ENCODE measurements around the gene RHOJ. TPM values are rescaled to one million over a fixed set of nuclear protein-coding genes. Genes with fewer than 3 reads are reported as not detected.

RHOJ gene
- total and polyA plus RNA-seq, 10 of the 15 experiments (the other 5 are each of a cell fraction or from before 2014, with no cell fraction given): not detected

GRCh38 chr14:63248211-63248610, 44.0 kb downstream of the RHOJ start:
- Histone ChIP-seq H3K36me3 (ENCODE audit: control insufficient read depth in 2 of 2, insufficient read depth in 2 of 2, low read length in 1 of 2) (no peaks in the 10 kb centered on the region), H3K4me2 (ENCODE audit: control insufficient read depth, insufficient read depth) (no peak overlapping the region), H3K27me3 (replicated peaks in 1 of 2; ENCODE audit: control insufficient read depth in 2 of 2, insufficient read depth in 2 of 2, low read length in 1 of 2) (no peaks in the 10 kb centered on the region), H3K9me3 (replicated peaks; ENCODE audit: control insufficient read depth, insufficient read depth, low read length) (no peaks in the 10 kb centered on the region), H3K27ac (ENCODE audit: control insufficient read depth, insufficient read depth) (no peak overlapping the region), H3K4me3 (no peak overlapping the region), H3K4me1 (ENCODE audit: control insufficient read depth, insufficient read depth, low read length) (no peaks in the 10 kb centered on the region), H3K9ac (ENCODE audit: control insufficient read depth, insufficient read depth, low read length) (no peak overlapping the region), H4K20me1 (ENCODE audit: control insufficient read depth, insufficient read depth) (no peaks in the 10 kb centered on the region), H3K79me2 (ENCODE audit: control insufficient read depth, insufficient read depth, low read length) (no peaks in the 10 kb centered on the region), H2AFZ (ENCODE audit: control insufficient read depth, low read depth, low read length) (no peak overlapping the region)
- TF ChIP-seq, protein P1, sequence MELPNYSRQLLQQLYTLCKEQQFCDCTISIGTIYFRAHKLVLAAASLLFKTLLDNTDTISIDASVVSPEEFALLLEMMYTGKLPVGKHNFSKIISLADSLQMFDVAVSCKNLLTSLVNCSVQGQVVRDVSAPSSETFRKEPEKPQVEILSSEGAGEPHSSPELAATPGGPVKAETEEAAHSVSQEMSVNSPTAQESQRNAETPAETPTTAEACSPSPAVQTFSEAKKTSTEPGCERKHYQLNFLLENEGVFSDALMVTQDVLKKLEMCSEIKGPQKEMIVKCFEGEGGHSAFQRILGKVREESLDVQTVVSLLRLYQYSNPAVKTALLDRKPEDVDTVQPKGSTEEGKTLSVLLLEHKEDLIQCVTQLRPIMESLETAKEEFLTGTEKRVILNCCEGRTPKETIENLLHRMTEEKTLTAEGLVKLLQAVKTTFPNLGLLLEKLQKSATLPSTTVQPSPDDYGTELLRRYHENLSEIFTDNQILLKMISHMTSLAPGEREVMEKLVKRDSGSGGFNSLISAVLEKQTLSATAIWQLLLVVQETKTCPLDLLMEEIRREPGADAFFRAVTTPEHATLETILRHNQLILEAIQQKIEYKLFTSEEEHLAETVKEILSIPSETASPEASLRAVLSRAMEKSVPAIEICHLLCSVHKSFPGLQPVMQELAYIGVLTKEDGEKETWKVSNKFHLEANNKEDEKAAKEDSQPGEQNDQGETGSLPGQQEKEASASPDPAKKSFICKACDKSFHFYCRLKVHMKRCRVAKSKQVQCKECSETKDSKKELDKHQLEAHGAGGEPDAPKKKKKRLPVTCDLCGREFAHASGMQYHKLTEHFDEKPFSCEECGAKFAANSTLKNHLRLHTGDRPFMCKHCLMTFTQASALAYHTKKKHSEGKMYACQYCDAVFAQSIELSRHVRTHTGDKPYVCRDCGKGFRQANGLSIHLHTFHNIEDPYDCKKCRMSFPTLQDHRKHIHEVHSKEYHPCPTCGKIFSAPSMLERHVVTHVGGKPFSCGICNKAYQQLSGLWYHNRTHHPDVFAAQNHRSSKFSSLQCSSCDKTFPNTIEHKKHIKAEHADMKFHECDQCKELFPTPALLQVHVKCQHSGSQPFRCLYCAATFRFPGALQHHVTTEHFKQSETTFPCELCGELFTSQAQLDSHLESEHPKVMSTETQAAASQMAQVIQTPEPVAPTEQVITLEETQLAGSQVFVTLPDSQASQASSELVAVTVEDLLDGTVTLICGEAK (IDR thresholded peaks at IDR 0.05; ENCODE audit: borderline replicate concordance): no peak
- no TSS peak for BruUV-seq (replicated peaks)
- ChIA-PET POLR2A (no interaction called here), CTCF (interaction anchor here (0.9 kb wide), 1 partner anchor 29 kb away, joined by 3 read pairs; no protein-coding TSS in a partner anchor), SMC1A (ENCODE audit: uncharacterized antibody, unreplicated experiment) (no interaction called here), RAD21 (ENCODE audit: unreplicated experiment) (no interaction called here)
- no peak for FAIRE-seq
- no peak for DNase-seq (ENCODE audit: low read depth, low spot score)
- in situ Hi-C loops (cut with MboI) (no loop called here), intact Hi-C loops (cut with micrococcal nuclease; ENCODE audit: unreplicated experiment) (no loop called here)
- WGBS (ENCODE audit: insufficient coverage, insufficient replicate concordance, low lambda C conversion rate, missing lambda C conversion rate): 0% methylated on average over 1 of the region's 1 CpG
- ATAC-seq: no peak

GRCh38 chr14:63249092-63249491, 44.8 kb downstream of the RHOJ start:
- DNase-seq (ENCODE audit: low read depth, low spot score) (no peak), FAIRE-seq (no peak), ATAC-seq (no peak)
- Histone ChIP-seq H3K4me1 (ENCODE audit: control insufficient read depth, insufficient read depth, low read length) (no peaks in the 10 kb centered on the region), H3K36me3 (ENCODE audit: control insufficient read depth in 2 of 2, insufficient read depth in 2 of 2, low read length in 1 of 2) (no peaks in the 10 kb centered on the region), H3K9ac (ENCODE audit: control insufficient read depth, insufficient read depth, low read length) (no peak overlapping the region), H3K79me2 (ENCODE audit: control insufficient read depth, insufficient read depth, low read length) (no peaks in the 10 kb centered on the region), H4K20me1 (ENCODE audit: control insufficient read depth, insufficient read depth) (no peaks in the 10 kb centered on the region), H3K9me3 (replicated peaks; ENCODE audit: control insufficient read depth, insufficient read depth, low read length) (no peaks in the 10 kb centered on the region), H3K27ac (ENCODE audit: control insufficient read depth, insufficient read depth) (no peak overlapping the region), H2AFZ (ENCODE audit: control insufficient read depth, low read depth, low read length) (no peak overlapping the region), H3K4me3 (no peak overlapping the region), H3K4me2 (ENCODE audit: control insufficient read depth, insufficient read depth) (no peak overlapping the region), H3K27me3 (replicated peaks in 1 of 2; ENCODE audit: control insufficient read depth in 2 of 2, insufficient read depth in 2 of 2, low read length in 1 of 2) (no peaks in the 10 kb centered on the region)
- ChIA-PET SMC1A (ENCODE audit: uncharacterized antibody, unreplicated experiment) (interaction anchor here (1.5 kb wide), 1 partner anchor 12 kb away, joined by 4 read pairs; no protein-coding TSS in a partner anchor), CTCF (no interaction called here), RAD21 (ENCODE audit: unreplicated experiment) (no interaction called here), POLR2A (no interaction called here)
- in situ Hi-C loops (cut with MboI): no loop called here
- intact Hi-C loops (cut with micrococcal nuclease; ENCODE audit: unreplicated experiment): no loop called here
- WGBS (ENCODE audit: insufficient coverage, insufficient replicate concordance, low lambda C conversion rate, missing lambda C conversion rate): 10% methylated on average over 2 of the region's 2 CpGs
- BruUV-seq (replicated peaks): no TSS peak
- TF ChIP-seq TARDBP (IDR thresholded peaks at IDR 0.05; ENCODE audit: borderline replicate concordance): no peak
- no peak for TF ChIP-seq SP1 (IDR thresholded peaks at IDR 0.05; ENCODE audit: low read depth, low read length)
- TF ChIP-seq TCF3 (IDR thresholded peaks at IDR 0.05; ENCODE audit: borderline replicate concordance, insufficient read depth, low read depth, low read length): no peak
- TF ChIP-seq, protein P2, sequence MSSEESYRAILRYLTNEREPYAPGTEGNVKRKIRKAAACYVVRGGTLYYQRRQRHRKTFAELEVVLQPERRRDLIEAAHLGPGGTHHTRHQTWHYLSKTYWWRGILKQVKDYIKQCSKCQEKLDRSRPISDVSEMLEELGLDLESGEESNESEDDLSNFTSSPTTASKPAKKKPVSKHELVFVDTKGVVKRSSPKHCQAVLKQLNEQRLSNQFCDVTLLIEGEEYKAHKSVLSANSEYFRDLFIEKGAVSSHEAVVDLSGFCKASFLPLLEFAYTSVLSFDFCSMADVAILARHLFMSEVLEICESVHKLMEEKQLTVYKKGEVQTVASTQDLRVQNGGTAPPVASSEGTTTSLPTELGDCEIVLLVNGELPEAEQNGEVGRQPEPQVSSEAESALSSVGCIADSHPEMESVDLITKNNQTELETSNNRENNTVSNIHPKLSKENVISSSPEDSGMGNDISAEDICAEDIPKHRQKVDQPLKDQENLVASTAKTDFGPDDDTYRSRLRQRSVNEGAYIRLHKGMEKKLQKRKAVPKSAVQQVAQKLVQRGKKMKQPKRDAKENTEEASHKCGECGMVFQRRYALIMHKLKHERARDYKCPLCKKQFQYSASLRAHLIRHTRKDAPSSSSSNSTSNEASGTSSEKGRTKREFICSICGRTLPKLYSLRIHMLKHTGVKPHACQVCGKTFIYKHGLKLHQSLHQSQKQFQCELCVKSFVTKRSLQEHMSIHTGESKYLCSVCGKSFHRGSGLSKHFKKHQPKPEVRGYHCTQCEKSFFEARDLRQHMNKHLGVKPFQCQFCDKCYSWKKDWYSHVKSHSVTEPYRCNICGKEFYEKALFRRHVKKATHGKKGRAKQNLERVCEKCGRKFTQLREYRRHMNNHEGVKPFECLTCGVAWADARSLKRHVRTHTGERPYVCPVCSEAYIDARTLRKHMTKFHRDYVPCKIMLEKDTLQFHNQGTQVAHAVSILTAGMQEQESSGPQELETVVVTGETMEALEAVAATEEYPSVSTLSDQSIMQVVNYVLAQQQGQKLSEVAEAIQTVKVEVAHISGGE (CRISPR knock-in tag; IDR thresholded peaks at IDR 0.05): no peak
- TF ChIP-seq IRF4 (IDR thresholded peaks at IDR 0.05; ENCODE audit: low read depth, low read length): no peak
- no peak for TF ChIP-seq NR2C2 (IDR thresholded peaks at IDR 0.05; ENCODE audit: borderline replicate concordance, control insufficient read depth, insufficient read length, low read depth)
- TF ChIP-seq RAD21 (IDR thresholded peaks at IDR 0.05; ENCODE audit: insufficient read depth, low read depth, low read length): no peak
- TF ChIP-seq CHD1 (IDR thresholded peaks at IDR 0.05; ENCODE audit: low read depth, low read length): no peak
- no peak for TF ChIP-seq CBFB (IDR thresholded peaks at IDR 0.05; ENCODE audit: low read depth)
- TF ChIP-seq HDGF (IDR thresholded peaks at IDR 0.05): no peak
- TF ChIP-seq BRCA1 (IDR thresholded peaks at IDR 0.05; ENCODE audit: low read depth, low read length): no peak
